GM18498 (cell line): ENCODE data around the gene LMCD1.
"Not testable (repeated sequence)": the region's sequence is repeated elsewhere in the genome, so short reads cannot be mapped to it uniquely, and the experiment has no call there.

Experiments used
- ATAC-seq: cut with Tn5 transposase; IDR thresholded peaks from one replicate; pipeline ENCODE4 v1.9.1; 2021; ENCODE audit warnings: mild to moderate bottlenecking, moderate library complexity; ENCODE audit not compliant: unreplicated experiment

LMCD1 gene

GRCh38 chr3:8579943-8580342, 78.3 kb downstream of the LMCD1 start:
- no peak for ATAC-seq

- not testable (repeated sequence) for ATAC-seq
These were observed 78.8 kb downstream of the LMCD1 start for GRCh38 chr3:8580434-8580833.

- ATAC-seq, result no peak
These were observed 79.8 kb downstream of the LMCD1 start for GRCh38 chr3:8581373-8581772.

- ATAC-seq, result no peak
These were observed 80.3 kb downstream of the LMCD1 start for GRCh38 chr3:8581806-8582445.

GRCh38 chr3:8584661-8585060, 83.0 kb downstream of the LMCD1 start:
- no peak for ATAC-seq

DNA sequence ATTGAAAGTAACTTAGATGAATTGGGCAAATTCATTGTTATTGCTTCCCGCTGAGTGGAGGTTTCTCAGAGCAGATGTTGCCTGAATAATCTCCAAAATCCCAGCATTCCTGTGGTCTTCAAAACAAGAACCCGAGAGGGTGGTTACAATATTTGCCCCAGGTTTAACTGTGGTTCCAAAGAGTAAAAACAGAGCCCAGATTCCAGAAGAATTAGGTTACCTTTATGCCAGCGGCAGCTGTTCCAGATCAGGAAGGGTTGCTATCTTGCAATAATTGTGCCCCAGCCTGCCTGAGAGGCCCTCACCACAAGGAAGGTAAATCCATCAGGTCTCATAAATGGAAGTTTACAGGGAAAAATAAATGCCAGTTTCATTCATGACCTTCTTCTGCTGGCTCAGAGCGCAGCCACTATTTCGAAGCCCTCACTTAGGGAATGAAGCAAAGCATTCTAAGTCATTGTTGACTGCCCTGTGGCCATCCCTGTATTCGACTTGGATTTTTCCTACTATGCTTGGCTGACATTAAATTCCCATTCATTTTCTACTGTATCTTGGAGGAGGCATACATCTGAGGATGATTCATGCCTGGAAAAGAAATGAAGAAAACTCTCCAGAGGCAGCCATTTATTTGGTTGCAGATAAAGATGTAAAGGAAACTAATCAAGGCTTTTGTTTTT, 88.4 kb downstream of the LMCD1 start:
- no peak for ATAC-seq

- ATAC-seq, result no peak
These were observed 91.6 kb downstream of the LMCD1 start for GRCh38 chr3:8593021-8593827.

- ATAC-seq, result no peak
These were observed 93.6 kb downstream of the LMCD1 start for GRCh38 chr3:8595252-8595651.

- no peak for ATAC-seq
These were observed 94.1 kb downstream of the LMCD1 start for GRCh38 chr3:8595695-8596115.

- ATAC-seq, result no peak
These were observed 94.9 kb downstream of the LMCD1 start for GRCh38 chr3:8596321-8597218.

- ATAC-seq, result no peak
These were observed 95.7 kb downstream of the LMCD1 start for GRCh38 chr3:8597219-8597853.

- ATAC-seq, result no peak
These were observed 97.5 kb downstream of the LMCD1 start for GRCh38 chr3:8599146-8599545.

GRCh38 chr3:8600457-8600856, 98.8 kb downstream of the LMCD1 start:
- no peak for ATAC-seq

GRCh38 chr3:8603115-8603710, 101.6 kb downstream of the LMCD1 start:
- ATAC-seq, result no peak

GRCh38 chr3:8604006-8604405, 102.4 kb downstream of the LMCD1 start:
- no peak for ATAC-seq

- no peak for ATAC-seq
These were observed 103.4 kb downstream of the LMCD1 start for GRCh38 chr3:8604988-8605387.

DNA sequence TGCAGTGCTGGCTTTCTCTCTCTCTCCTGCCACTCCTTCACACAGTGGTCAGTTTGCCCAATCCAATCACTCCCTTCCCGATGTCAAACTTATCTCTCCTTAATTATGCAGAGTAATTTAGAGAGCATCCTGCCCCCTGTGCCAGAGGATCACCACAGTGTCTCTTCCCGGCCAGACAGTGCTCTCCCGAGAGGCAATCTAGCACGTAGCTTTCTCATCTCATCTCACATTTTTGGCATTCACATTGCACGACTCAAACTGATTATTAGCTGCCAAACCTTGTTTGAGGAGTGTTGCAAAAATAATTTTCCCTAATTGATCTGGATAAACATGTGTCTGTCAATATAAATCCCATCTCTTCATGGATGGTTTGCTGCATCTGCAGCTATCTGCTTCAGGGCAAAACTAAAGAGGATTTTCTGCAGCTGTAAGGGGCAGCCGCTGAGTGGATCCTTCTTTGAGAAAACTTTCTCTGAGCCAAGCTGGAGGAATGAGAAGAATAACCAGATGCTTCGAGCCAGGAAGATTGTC, 105.1 kb downstream of the LMCD1 start:
- ATAC-seq, result no peak

GRCh38 chr3:8607234-8608040, 105.8 kb downstream of the LMCD1 start:
- ATAC-seq, result no peak
